Epithelial cell of prostate (primary cell): Measurements from ENCODE around the gene SLC27A2.
"Not testable (repeated sequence)": the region's sequence is repeated elsewhere in the genome, so short reads cannot be mapped to it uniquely, and the experiment has no call there.

ENCODE experiments used
- DNase-seq: peaks from one replicate; pipeline ENCODE4 v3.0.0-alpha.2; 2011; ENCODE audit warnings: low read depth, low spot score
- H3K27ac ChIP-seq: fragments of 450-650 bp; 2 replicates; pipeline ENCODE4 v1.5.1; 2017; ENCODE audit warnings: mild to moderate bottlenecking

The SLC27A2 gene

DNA sequence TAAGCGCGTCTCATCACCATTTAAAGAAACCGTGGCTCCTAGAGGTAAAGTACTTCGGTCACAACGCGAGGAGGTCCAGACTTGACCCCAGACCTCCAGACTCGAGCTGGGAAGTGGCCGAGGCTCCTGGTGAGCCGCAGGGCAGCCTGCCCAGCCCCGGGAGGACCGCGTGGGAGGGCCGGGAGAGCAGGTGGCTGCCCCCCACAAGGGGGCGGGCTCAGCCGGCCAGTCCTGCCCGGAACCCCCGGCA, at the start of gene SLC27A2:
Gene SLC27A2 (plus strand): TSS at position 228 of the 250 bp plus-strand sequence. CDS start 232 bp downstream, outside the sequence.
- no peak for DNase-seq
- H3K27ac ChIP-seq, result no peak within 1 kb of the TSS

DNA sequence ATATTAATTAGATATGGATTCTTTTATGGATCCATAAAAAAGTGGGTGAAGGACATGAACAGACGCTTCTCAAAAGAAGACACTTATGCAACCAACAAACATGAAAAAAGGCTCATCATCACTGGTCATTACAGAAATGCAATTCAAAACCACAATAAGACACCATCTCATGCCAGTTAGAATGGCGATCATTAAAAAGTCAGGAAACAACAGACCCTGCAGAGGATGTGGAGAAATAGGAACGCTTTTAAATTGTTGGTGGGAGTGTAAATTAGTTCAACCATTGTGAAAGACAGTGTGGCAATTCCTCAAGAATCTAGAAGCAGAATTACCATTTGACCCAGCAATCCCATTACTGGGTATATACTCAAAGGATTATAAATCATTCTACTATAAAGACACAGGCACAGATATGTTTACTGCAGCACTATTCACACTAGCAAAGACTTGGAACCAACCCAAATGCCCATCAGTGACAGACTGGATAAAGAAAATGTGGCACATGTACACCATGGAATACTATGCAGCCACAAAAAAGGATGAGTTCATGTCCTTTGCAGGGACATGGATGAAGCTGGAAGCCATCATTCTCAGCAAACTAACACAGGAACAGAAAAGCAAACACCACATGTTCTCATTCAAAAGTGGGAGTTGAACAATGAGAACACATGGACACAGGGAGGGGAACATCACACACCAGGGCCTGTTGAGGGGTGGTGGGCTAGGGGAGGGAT, 49.6 kb upstream of the SLC27A2 start:
- DNase-seq, H3K27ac ChIP-seq: not testable (repeated sequence)

DNA sequence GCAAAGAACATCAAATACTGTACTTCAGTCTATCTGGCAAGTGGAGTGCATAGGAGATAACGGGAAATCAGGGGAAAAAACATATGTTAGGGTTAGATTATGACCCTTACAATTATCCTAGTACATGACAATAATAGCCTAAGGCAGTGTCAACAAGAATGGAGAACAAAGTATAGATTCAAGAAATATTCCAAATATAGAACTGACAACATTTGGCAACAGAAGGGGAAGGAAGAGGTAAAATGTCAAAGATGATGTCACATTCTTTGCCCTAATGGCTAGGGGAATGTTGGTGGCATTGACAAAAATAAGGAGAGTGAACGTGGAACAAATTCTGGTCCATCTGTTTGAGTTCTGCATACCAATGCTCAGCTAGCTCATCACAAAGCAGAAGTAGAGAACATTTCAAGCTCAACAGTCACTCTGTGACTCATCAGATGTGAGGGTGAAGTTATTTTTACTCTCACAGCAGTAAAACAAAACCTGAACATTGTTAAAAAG, 47.4 kb upstream of the SLC27A2 start:
- peak overlapping the region; percentile 62 for H3K27ac ChIP-seq
- DNase-seq, result no peak

DNA sequence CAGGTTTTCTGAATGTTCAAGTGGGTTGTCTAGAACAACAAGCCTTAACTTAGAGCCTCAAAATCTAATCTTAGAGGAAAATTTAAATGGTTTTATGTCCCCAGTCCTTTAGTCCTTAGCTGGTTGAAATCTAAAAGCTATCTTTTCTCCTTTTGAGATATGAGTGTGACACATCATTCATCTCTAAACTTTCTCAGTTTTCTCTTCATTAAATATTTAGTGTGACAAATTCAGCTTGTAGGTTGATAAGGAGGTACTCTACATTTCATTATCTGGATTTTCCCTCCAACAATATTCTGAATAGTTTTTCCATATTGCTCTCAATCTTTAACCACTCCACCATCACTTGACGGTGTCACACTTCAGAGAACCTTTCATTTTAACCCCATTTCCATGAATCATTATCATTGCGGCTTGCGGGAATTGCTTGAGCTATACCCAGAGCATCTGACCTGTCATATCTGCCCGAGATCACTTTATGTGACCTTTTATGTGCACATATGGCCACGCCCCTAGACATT, 46.9 kb upstream of the SLC27A2 start:
- no peak for DNase-seq
- peak overlapping the region; percentile 62 for H3K27ac ChIP-seq

DNA sequence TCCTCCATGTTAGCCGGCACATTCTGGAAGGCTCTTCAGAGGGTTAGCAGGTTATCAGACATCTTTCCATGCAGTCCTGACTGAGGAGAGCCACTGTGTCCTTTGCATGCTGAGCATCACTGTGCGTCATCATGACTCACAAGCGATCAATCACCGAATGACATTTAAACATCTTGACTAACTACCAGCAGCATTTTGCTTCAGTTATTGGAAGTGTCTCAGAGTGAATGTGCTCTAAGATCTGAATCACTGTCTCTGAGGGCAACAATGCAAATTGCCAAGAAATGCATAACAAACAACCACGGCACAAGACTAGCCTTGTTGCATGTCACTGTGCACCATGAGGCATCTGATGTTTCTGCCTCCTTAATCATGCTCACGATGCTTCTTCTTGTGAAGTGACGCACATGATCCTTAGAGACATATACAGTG, 44.6 kb upstream of the SLC27A2 start:
- peak overlapping the region; percentile 26 for H3K27ac ChIP-seq
- peak; percentile 88 for DNase-seq

DNA sequence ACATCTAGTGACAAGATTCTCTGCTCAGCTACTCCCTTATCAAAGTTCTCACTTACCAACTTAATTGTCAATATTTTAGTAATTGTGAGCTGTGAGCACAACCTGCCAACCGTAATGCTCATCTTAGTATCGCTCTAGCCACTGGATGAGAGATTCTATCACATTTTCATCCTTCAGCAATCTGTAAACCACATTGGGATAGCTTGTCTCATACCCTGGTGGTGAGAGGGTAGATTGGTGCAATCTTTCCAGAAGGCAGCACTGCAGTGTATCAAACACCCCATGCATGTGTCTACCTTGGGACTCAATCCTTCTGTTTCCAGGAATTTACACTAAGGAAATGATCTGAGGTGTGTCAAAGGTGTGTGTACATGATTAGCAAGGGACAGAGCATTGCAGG, 44.1 kb upstream of the SLC27A2 start:
- DNase-seq, result no peak
- H3K27ac ChIP-seq, result peak overlapping the region; percentile 26

DNA sequence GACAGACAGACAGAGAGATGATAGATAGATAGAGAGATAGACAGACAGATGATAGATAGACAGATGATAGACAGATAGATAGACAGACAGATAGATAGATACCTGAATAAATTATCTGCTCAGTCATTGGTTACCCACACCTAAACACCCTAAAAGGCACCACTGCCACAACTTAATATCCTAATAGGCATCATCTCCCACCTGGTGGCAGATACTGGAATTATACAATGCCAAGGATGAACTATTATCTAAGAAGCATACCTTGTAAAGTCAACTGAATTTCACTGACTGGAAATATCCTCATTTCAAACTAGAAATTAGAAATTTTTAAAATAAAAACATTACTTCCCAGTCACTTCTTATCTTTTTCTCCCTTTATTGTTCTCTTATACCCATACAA, 43.6 kb upstream of the SLC27A2 start:
- no peak overlapping the region for H3K27ac ChIP-seq
- no peak for DNase-seq

DNA sequence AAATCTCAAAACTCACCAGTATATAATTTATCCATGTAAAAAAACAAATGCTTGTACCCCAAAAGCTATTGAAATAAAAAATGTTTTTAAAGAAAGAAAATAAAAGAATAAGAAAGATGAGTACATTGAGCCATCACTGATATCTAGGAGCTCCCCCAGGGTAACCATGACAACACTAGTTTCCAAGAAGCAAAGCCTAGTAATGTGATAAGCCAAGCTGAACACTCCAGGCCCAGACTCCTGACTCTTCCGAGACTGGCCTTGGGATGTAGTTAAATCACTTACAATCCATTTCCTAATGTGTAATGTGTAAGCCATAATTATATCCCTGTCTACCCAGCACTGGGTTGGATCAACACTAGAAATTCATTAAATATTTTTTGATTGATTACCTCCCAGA, 41.9 kb upstream of the SLC27A2 start:
- H3K27ac ChIP-seq, result no peak overlapping the region
- no peak for DNase-seq

DNA sequence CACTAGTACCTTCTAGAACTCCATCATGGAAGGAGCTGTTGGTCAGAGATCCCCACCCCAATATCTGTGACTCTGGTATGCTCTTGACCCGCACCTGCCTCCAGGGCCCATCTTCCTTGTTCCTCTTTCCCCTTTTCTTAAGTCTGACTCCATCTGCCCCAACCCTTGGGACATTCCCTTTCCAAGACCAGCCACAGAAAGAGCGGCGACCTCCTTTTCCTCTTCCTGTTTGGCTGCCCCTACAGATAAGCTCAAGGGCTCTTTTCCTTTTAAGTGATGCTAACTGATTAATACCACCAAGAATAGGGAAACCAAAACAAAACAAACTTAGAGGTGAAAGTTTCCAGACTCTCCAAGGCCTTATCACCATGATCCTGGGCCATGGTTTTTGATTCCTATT, 41.0 kb upstream of the SLC27A2 start:
- no peak for DNase-seq

DNA sequence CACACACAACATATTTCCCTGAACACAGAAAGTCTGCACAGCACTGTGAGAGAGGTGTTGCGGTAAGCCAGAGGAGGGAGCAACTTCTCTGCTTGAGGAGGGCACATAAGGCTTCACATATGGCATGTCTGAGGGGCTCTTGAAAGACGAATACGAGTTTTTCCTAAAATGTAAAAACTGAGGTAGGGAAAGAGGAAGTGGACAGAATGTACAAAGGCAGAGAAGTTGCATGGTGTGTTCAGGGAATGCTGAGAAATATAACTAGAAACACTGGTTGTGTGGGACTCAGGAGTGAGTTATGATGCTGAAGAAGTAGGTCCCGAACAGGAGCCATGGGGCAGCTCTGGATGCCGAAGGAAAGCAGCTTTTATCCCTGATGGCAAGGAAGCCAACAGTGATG, 40.1 kb upstream of the SLC27A2 start:
- no peak for DNase-seq
- H3K27ac ChIP-seq, result no peak overlapping the region

More for the DNA sequence above, 41.0 kb upstream of the SLC27A2 start:
- H3K27ac ChIP-seq, result no peak overlapping the region

DNA sequence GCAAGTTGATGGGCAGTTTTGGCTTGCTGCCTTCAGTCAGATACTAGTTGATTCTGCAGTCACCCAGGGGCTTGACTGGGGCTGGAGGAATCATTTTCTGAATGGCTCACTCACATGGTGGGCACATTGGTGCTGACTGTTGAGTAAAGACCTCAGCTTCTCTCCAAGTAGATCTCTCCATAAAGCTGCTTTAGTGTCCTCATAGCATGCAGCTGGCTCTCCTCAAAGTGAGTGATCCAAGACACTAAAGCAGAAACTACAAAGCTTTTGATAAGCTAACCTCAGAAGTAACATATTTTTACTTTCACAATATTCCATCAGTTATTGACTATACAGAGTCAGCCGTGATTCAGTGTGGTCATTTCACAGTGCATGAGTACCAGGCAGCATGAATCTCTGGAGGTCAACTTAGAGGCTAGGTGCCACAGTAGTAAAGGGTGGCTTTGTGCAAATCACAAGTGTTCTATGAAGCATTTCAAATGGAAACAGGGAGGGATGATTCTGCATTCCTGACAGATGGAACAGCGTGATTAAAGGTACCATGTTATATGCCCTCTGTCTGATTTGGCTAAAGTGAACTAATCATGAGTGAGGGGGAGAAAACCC, 38.6 kb upstream of the SLC27A2 start:
- no peak for DNase-seq
- H3K27ac ChIP-seq, result no peak overlapping the region

DNA sequence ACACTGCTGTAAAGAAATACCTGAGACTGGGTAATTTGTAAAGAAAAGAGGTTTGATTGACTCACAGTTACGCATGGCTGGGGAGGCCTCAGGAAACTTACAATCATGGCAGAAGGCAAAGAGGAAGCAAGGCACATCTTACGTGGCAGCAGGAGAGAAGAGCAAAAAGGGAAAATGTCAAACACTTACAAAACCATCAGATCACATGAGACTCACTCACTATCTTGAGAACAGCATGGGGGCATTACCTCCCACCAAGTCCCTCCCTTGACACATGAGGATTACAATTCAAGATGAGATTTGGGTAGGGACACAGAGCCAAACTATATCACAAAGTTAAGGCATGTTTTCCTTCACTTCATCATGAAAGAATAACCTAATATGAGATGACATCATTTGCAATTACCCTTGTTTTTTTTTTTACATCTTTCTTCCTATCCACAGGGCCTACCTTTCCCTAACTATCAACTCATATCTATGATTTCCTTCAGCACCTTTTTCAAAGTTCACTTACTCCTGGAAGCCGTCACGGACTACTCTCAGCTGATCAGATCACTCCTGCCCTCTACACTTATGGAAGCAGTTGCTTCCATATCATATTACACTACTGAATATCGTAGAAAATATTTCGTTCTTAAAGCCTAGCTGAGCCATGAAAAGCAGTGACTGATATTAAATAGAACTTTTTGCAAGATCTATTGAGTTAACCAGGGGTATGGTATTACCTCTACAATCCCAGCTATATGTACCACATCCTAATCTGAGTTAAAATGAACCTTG, 37.5 kb upstream of the SLC27A2 start:
- no peak for DNase-seq
- H3K27ac ChIP-seq, result no peak overlapping the region

DNA sequence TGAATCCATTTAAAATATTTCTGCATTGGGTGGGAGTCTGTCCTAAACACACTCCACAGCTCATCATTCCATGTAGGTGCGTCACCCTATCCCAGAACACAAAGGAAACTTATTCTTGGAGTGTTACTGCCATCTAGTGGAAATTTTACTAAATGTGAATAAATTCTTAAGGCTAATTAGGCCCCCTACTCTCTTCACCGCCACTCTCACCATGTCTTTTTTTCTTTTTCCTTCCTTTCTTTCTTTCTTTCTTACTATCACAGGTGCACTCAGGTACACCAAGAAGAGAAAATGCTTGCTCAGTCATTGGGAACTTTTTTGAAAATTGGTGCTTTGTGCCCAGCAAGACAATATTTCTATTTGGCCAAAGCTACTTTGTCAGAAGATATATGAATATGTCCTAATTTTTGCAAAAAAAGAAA, 36.5 kb upstream of the SLC27A2 start:
- no peak overlapping the region for H3K27ac ChIP-seq
- DNase-seq, result no peak

DNA sequence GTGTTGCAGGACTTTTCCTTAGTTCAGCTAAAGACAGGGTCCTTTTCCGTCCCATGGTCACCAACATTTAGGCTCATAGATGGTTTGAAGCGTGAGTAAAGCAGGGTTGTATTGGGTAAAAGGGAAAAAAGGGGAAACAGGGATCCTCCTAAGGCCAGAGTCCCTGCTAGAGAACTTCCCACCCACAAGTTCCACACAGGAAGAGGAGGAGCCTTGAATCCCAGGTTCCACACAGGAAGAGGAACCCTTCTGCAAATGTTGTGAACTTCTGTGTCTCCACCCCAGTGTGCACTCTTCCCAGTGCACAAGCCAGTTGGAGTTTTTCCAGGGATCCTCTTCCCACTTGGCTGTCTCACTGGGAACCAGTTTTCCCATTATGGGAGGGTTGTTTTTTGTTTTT, 35.4 kb upstream of the SLC27A2 start:
- H3K27ac ChIP-seq, result no peak overlapping the region
- DNase-seq, result no peak

DNA sequence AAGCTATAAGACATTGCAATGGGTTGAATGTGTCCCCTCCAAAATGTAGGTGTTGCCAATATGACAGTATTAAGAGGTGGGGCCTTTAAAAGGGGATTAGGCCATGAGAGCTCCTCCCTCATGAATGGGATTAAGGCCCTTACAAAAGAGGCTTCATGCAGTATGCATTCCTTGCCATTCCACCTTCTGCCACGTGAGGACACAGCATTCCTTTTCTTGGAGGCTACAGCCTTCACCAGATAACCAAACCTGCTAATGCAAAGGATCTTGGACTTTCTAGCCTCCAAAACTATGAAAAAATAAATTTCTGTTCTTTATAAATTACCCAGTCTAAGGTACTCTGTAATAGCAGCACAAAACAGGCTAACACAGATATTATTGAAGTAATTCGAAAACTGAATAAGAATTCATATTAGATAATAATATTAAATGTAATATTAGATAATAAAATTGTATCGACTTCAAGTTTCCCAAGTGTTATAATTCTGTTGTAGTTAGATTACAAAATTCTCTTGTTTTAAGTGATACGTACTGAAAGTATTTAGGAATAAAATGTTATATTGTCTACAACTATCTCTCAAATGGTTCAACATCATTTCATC, 33.5 kb upstream of the SLC27A2 start:
- H3K27ac ChIP-seq, result peak overlapping the region; percentile 39
- no peak for DNase-seq

DNA sequence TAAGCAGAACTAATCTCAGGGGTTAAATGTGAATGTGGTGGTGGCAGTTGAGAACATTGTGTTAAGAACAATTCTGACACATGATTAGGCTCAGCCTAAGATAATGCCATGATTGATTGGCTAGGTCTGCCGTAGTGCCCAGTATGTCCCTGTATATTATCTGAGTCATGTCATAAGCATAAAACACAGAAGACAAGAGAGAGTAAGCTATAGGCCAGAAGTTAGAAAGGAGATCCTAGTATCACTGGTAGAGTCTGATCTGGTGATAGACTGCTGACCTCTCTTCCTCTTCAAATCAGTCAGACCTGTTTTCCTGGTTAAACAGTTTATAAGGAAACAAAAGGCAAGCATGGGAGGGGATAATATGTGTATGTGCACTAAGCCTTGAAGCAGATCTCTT, 32.9 kb upstream of the SLC27A2 start:
- peak overlapping the region; percentile 39 for H3K27ac ChIP-seq
- no peak for DNase-seq

DNA sequence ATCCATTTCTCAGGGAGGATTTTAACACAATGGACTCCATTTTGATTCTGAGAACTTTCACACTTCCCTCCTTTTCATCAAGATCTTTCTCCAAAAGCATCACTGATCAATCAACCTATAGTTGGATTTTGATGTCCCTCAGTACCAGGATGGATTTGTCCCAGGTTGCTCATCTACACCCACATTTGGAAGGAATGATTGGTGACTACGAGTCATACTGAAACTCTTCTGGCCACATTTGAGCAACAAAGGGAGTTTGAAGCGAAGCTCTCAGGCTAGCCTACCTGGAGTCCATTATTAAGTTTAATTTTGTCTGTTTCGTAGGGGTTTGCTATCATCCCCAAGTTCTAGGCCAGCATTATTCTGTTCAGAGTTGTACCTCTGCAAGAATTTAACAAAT, 31.6 kb upstream of the SLC27A2 start:
- no peak for DNase-seq
- no peak overlapping the region for H3K27ac ChIP-seq

DNA sequence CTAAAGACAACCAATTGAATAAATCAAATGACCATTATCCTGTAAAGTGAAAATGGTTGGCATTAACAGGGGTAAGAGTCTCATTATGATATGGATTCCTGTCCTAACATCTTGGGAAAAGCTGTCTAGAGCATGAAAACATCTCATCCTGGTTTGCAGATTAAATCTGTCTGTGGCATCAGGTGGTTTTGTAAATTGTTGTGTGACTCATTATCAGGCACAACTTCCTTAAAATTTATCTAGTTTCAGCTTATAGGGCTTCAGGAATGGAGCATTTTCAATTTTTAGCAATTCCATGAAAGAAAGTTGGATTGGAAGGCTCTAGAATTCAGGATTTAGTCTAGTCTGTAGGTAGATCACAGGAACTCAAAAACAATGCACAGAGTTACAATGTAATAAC, 31.1 kb upstream of the SLC27A2 start:
- no peak overlapping the region for H3K27ac ChIP-seq
- DNase-seq, result no peak

DNA sequence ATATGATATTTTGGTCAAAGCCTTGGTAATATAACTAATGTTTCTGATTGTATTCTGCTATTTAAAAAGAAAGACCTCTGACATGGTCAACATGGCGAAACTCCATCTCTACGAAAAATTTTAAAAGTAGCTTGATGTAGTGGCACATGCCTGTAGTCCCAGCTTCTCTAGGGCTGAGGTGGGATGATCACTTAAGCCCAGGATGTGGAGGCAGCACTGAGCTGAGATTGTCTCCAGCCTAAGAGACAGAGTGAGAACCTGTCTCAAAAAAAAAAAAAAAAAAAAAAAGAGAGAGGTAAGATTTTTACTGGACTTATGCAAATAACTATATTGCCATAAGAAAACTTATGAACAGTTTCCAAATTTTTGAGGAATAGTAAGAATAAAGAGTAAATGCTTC, 30.5 kb upstream of the SLC27A2 start:
- H3K27ac ChIP-seq, result no peak overlapping the region
- no peak for DNase-seq

DNA sequence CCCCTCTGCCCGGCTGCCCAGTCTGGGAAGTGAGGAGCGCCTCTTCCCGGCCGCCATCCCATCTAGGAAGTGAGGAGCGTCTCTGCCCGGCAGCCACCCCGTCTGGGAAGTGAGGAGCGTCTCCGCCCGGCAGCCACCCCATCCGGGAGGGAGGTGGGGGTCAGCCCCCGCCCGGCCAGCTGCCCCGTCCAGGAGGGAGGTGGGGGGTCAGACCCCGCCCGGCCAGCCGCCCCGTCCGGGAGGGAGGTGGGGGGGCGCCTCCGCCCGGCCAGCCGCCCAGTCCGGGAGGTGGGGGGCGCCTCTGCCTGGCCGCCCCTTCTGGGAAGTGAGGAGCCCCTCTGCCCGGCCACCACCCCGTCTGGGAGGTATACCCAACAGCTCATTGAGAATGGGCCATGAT, 23.8 kb upstream of the SLC27A2 start:
- H3K27ac ChIP-seq, DNase-seq: not testable (repeated sequence)
